Ovary (tissue), 9 donors: ENCODE data around the gene SORCS3. TPM values are rescaled to one million over a fixed set of nuclear protein-coding genes. Genes with fewer than 3 reads are reported as not detected.

Source experiments
- DNase-seq, 5 donors: peaks; one replicate each; pipeline ENCODE4 v3.0.0-alpha.2; 2019 to 2020
- H3K27ac ChIP-seq, 2 donors: fragments of 200-600 bp; one replicate each; pipeline versions ENCODE4 v1.5.1 to v1.8.0; 2019 to 2022
- H3K27me3 ChIP-seq: fragments of 200-600 bp; one replicate; pipeline ENCODE4 v1.8.0; 2022
- H3K36me3 ChIP-seq: fragments of 200-600 bp; sonication (generic); one replicate; pipeline ENCODE4 v1.5.1; 2019
- H3K4me1 ChIP-seq: one replicate; pipeline ENCODE4 v1.8.1; 2013; ENCODE audit warnings: mild to moderate bottlenecking, moderate library complexity; ENCODE audit not compliant: insufficient read depth
- H3K4me3 ChIP-seq: fragments of 200-600 bp; sonication (generic); one replicate; pipeline ENCODE4 v1.5.1; 2017
- H3K9me3 ChIP-seq, 2 donors: fragments of 200-600 bp in 1 of 2; sonication (generic) in 1 of 2; one replicate each; pipeline versions ENCODE4 v1.5.1 to v1.8.1; 2013 to 2019; ENCODE audit warnings: mild to moderate bottlenecking in 1 of 2, moderate library complexity in 1 of 2
- CTCF ChIP-seq, 3 donors: fragments of 450-650 bp in 2 of 3; fragments of 200-600 bp in 1 of 3; IDR thresholded peaks; one replicate each; pipeline versions ENCODE4 v1.5.1 to v1.8.0; 2016 to 2022; ENCODE audit warnings: antibody characterized with exemption in 3 of 3, mild to moderate bottlenecking in 1 of 3
- EP300 ChIP-seq: sonication (generic); formaldehyde crosslinking; IDR thresholded peaks from one replicate; pipeline ENCODE4 v1.6.1; 2017; ENCODE audit warnings: antibody characterized with exemption
- POLR2A ChIP-seq: fragments of 450-650 bp; IDR thresholded peaks from one replicate; pipeline ENCODE4 v1.6.1; 2017; ENCODE audit warnings: antibody characterized with exemption, mild to moderate bottlenecking, moderate library complexity
- WGBS, 3 donors: extraction: QIAGEN DNeasy Blood & Tissue Kit in 1 of 3; methylation state at CpG; one replicate each; pipeline versions ENCODE4 v1.1.5 to v1.1.7; 2013 to 2017; 5-methylcytosine and 5-hydroxymethylcytosine counted together
- intact Hi-C, 4 donors: fragments of 100-400 bp; cut with DNase I; formaldehyde crosslinking; loops; one replicate each; pipeline versions ENCODE4 v1.11.0 to v1.15.1; 2022 to 2023
- polyA plus RNA-seq, 2 donors: library from polyadenylated mRNA; stranded (reverse); fragments of 200-250 nt in 1 of 2; fragments of 350-450 nt in 1 of 2; fragmentation: Illumina TruSeq in 1 of 2; extraction: RNeasy Lipid Tissue Mini Kit (QIAGEN cat#74804) in 1 of 2; gene quantifications; one replicate each; pipeline ENCODE4 v1.2.3, GENCODE V29; 2013 to 2014
- total RNA-seq, 7 donors: library from RNA; depleted of rRNA in 2 of 7; stranded (reverse); fragments of >200 nt in 2 of 7; fragmentation: NEBNext Ultra II Directional in 3 of 7; extraction: Animal tissue kit (Norgen Biotek cat#: 25700) in 3 of 7; gene quantifications; one replicate each; pipeline versions ENCODE4 v1.1.0 to v1.2.4, GENCODE V29; 2016 to 2023
- donor health status: DM: no; HTN: no; CAD: no; lungs with moderate emphysema.
- donor health status: DM: no; HTN: no; CAD: no.
- donor health status: Bipolar disorder and iron deficiency.
- donor health status: DM: yes; HTN: yes; CAD: no.
- donor health status: DM: no; HTN: no; CAD: no.
- donor health status: DM: yes; HTN: yes; CAD: no.

Gene SORCS3
- total and polyA plus RNA-seq, 9 donors: 0.07 to 4.5 (median 0.79) TPM; not detected in 1

- DNase-seq: no peak
- WGBS, 3 donors: 58 to 71% (median 64%) methylated on average over 6 of the region's 6 CpGs
- no peaks in the 10 kb centered on the region for H3K36me3 ChIP-seq
- no peak overlapping the region for H3K27ac ChIP-seq
- H3K4me3 ChIP-seq: no peak overlapping the region
- H3K9me3 ChIP-seq: no peaks in the 10 kb centered on the region
- no peaks in the 10 kb centered on the region for H3K27me3 ChIP-seq
- TF ChIP-seq POLR2A: no peak
- intact Hi-C loops: no loop called here
- H3K4me1 ChIP-seq: no peaks in the 10 kb centered on the region
These were observed 461.9 kb downstream of the SORCS3 start for GRCh38 chr10:105102977-105103376.

- TF ChIP-seq POLR2A (no peak), EP300 (no peak), CTCF (IDR thresholded peaks at IDR 0.05) (no peak)
- no peak for DNase-seq
- intact Hi-C loops: no loop called here
- no peaks in the 10 kb centered on the region for H3K4me1 ChIP-seq
- H3K27ac ChIP-seq: no peak overlapping the region
- 46 to 56% (median 48%) methylated on average over 2 of the region's 2 CpGs for WGBS, 3 donors
- H3K27me3 ChIP-seq: no peaks in the 10 kb centered on the region
- no peak overlapping the region for H3K4me3 ChIP-seq
- no peaks in the 10 kb centered on the region for H3K9me3 ChIP-seq
- no peaks in the 10 kb centered on the region for H3K36me3 ChIP-seq
These were observed 463.2 kb downstream of the SORCS3 start for GRCh38 chr10:105104297-105104696.

- Histone ChIP-seq H3K4me3 (no peak overlapping the region), H3K9me3 (no peaks in the 10 kb centered on the region), H3K27ac (no peak overlapping the region), H3K36me3 (no peaks in the 10 kb centered on the region), H3K27me3 (no peaks in the 10 kb centered on the region), H3K4me1 (no peaks in the 10 kb centered on the region)
- WGBS, 3 donors: 80 to 90% (median 88%) methylated on average over 1 of the region's 1 CpG
- intact Hi-C loops: no loop called here
- DNase-seq: no peak
- no peak for TF ChIP-seq EP300
These were observed 468.1 kb downstream of the SORCS3 start for GRCh38 chr10:105109164-105109563.

GRCh38 chr10:105112862-105113261 is 471.8 kb downstream of the SORCS3 start:
- intact Hi-C loops: no loop called here
- no peaks in the 10 kb centered on the region for H3K4me1 ChIP-seq
- TF ChIP-seq CTCF (IDR thresholded peaks at IDR 0.05) (no peak), POLR2A (no peak), EP300 (no peak)
- no peak for DNase-seq
- H3K36me3 ChIP-seq: no peaks in the 10 kb centered on the region
- H3K27me3 ChIP-seq: no peaks in the 10 kb centered on the region
- no peak overlapping the region for H3K27ac ChIP-seq
- H3K9me3 ChIP-seq: no peaks in the 10 kb centered on the region
- WGBS, 3 donors: 52 to 63% (median 62%) methylated on average over 6 of the region's 6 CpGs
- no peak overlapping the region for H3K4me3 ChIP-seq

GRCh38 chr10:105113666-105114065 is 472.6 kb downstream of the SORCS3 start:
- no peak overlapping the region for H3K4me3 ChIP-seq
- no peak for TF ChIP-seq EP300
- H3K36me3 ChIP-seq: no peaks in the 10 kb centered on the region
- H3K27me3 ChIP-seq: no peaks in the 10 kb centered on the region
- WGBS, 3 donors: 67 to 86% (median 75%) methylated on average over 3 of the region's 3 CpGs
- H3K4me1 ChIP-seq: no peaks in the 10 kb centered on the region
- no peak overlapping the region for H3K27ac ChIP-seq
- intact Hi-C loops: no loop called here
- no peaks in the 10 kb centered on the region for H3K9me3 ChIP-seq
- no peak for DNase-seq

GRCh38 chr10:105121743-105122142 is 480.7 kb downstream of the SORCS3 start:
- intact Hi-C loops: no loop called here

More at GRCh38 chr10:105121743-105122142, 480.7 kb downstream of the SORCS3 start:
- DNase-seq: no peak
- no peaks in the 10 kb centered on the region for H3K27me3 ChIP-seq
- H3K27ac ChIP-seq: no peak overlapping the region
- TF ChIP-seq POLR2A (no peak), CTCF (IDR thresholded peaks at IDR 0.05) (no peak), EP300 (no peak)
- WGBS, 3 donors: 37 to 55% (median 38%) methylated on average over 3 of the region's 3 CpGs
- H3K36me3 ChIP-seq: no peaks in the 10 kb centered on the region
- H3K4me1 ChIP-seq: no peaks in the 10 kb centered on the region
- H3K9me3 ChIP-seq: no peaks in the 10 kb centered on the region
- H3K4me3 ChIP-seq: no peak overlapping the region
